Skeletal muscle tissue (tissue), 4 donors: Measurements from ENCODE around the gene TPGS1. TPM values are rescaled to one million over a fixed set of nuclear protein-coding genes. Genes with fewer than 3 reads are reported as not detected.

ENCODE experiments used
- H3K27ac ChIP-seq: one replicate; pipeline ENCODE4 v1.7.0; 2013; ENCODE audit warnings: mild to moderate bottlenecking, low read depth, low read length, inconsistent platforms
- H3K27me3 ChIP-seq, 3 donors: one replicate each; pipeline ENCODE4 v1.7.0; 2013; ENCODE audit warnings: low read length in 3 of 3; ENCODE audit not compliant: control insufficient read depth in 3 of 3, insufficient read depth in 3 of 3
- H3K36me3 ChIP-seq, 3 donors: one replicate each; pipeline ENCODE4 v1.7.0; 2013; ENCODE audit warnings: low read length in 3 of 3; ENCODE audit not compliant: control insufficient read depth in 3 of 3, insufficient read depth in 3 of 3
- H3K4me1 ChIP-seq, 3 donors: one replicate each; pipeline ENCODE4 v1.7.0; 2013; ENCODE audit warnings: low read length in 3 of 3, mild to moderate bottlenecking in 3 of 3; ENCODE audit not compliant: control insufficient read depth in 3 of 3, insufficient read depth in 3 of 3
- H3K4me3 ChIP-seq, 3 donors: one replicate each; pipeline ENCODE4 v1.7.0; 2013; ENCODE audit warnings: low read length in 3 of 3
- H3K9ac ChIP-seq, 3 donors: one replicate each; pipeline ENCODE4 v1.7.0; 2013; ENCODE audit warnings: low read length in 3 of 3, mild to moderate bottlenecking in 3 of 3, moderate library complexity in 2 of 3, low read depth in 1 of 3
- H3K9me3 ChIP-seq, 3 donors: one replicate each; pipeline ENCODE4 v1.7.0; 2013; ENCODE audit warnings: low read length in 3 of 3; ENCODE audit not compliant: control insufficient read depth in 3 of 3
- total RNA-seq: library from RNA; depleted of rRNA; stranded (reverse); fragments of >200 nt; gene quantifications from one replicate; pipeline ENCODE4 v1.2.3, GENCODE V29; 2014
- donor health status: Osteomylitis.

Gene TPGS1
- total RNA-seq, 1 donor from 2014 or later: 24.5 TPM

DNA sequence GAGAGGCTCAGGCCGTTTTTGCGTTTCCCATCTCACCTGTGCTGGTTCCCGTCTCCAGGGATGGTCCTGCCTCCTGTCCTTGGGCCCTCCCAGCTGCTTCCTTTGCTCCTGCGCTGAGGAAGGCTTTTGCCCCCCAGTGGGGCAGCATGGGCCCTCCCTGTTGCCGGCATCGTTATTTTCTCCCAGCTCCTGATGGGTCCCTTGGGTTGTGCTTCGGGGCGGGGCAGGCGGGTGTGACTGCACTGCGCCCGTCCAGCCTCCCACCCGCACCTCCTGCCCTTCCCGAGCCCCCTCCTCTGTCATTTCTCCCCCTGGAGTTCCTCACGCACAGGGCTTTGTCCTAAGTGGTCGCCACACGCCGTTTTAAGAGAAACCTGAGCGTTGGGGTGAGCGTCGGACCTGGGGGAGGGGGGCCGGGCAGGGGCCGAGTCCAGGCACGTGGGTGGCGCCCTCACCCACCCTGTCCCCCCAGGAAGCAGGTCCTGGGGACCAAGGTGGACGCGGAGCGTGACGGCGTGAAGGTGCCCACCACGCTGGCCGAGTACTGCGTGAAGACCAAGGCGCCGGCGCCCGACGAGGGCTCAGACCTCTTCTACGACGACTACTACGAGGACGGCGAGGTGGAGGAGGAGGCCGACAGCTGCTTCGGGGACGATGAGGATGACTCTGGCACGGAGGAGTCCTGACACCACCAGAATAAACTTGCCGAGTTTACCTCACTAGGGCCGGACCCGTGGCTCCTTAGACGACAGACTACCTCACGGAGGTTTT lies 33.8 kb downstream of the TPGS1 start:
- Histone ChIP-seq H3K9ac (no peak overlapping the region), H3K27ac (no peak overlapping the region), H3K4me3 (no peak overlapping the region), H3K27me3 (no peaks in the 10 kb centered on the region), H3K4me1 (peaks cover 0 to 18% (median 0%) of the 10 kb centered on the region in 3 donors), H3K9me3 (no peaks in the 10 kb centered on the region), H3K36me3 (peaks cover 30 to 43% (median 36%) of the 10 kb centered on the region in 3 donors)

DNA sequence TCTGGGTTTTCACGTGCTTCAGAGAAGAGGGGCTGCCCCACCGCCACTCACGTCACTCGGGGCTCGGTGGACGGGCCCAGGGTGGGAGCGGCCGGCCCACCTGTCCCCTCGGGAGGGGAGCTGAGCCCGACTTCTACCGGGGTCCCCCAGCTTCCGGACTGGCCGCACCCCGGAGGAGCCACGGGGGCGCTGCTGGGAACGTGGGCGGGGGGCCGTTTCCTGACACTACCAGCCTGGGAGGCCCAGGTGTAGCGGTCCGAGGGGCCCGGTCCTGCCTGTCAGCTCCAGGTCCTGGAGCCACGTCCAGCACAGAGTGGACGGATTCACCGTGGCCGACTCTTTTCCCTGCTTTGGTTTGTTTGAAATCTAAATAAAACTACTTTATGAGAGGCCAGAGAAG lies 34.4 kb downstream of the TPGS1 start:
- H3K27ac ChIP-seq: no peak overlapping the region
- peaks cover 0 to 18% (median 0%) of the 10 kb centered on the region in 3 donors for H3K4me1 ChIP-seq
- no peaks in the 10 kb centered on the region for H3K9me3 ChIP-seq
- no peaks in the 10 kb centered on the region for H3K27me3 ChIP-seq
- no peak overlapping the region for H3K9ac ChIP-seq
- peaks cover 24 to 36% (median 29%) of the 10 kb centered on the region in 3 donors for H3K36me3 ChIP-seq
- no peak overlapping the region for H3K4me3 ChIP-seq

DNA sequence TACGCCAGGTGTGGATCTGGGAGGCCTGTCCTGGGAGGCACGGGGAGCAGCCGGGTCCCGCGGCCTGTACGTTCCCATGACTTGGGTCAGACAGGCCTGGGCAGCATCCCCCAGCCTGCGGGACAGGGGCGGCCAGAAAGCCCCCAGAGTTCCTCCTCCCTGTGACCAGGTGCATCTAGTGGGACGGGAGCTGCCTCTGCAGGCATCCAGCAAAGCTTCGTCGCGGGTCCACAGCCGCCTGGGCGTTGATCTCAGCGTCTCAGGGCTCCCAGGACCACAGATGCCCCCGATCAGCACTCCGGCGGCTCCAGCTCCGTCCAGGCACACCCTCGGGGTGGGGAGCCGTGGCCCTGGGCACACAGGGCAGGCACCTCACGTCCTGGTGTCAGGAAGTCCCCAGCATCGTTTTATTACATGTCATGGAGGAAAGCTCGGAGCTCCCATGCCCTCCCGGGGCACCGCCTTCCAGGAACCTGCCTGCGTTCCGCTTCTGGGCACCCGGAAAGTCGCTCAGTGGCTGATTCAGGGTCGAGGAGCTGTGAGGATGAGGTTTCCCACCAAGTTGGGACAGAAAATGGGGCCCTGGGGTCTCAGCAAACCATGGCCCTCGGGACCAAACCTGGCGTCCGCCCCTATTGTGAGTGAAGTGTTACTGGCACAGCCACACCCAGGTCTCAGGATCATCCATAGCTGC lies 35.0 kb downstream of the TPGS1 start:
- Histone ChIP-seq H3K4me1 (peaks cover 0 to 18% (median 0%) of the 10 kb centered on the region in 3 donors), H3K27ac (no peak overlapping the region), H3K9me3 (no peaks in the 10 kb centered on the region), H3K4me3 (no peak overlapping the region), H3K9ac (no peak overlapping the region), H3K27me3 (no peaks in the 10 kb centered on the region), H3K36me3 (peaks cover 19 to 33% (median 25%) of the 10 kb centered on the region in 3 donors)

DNA sequence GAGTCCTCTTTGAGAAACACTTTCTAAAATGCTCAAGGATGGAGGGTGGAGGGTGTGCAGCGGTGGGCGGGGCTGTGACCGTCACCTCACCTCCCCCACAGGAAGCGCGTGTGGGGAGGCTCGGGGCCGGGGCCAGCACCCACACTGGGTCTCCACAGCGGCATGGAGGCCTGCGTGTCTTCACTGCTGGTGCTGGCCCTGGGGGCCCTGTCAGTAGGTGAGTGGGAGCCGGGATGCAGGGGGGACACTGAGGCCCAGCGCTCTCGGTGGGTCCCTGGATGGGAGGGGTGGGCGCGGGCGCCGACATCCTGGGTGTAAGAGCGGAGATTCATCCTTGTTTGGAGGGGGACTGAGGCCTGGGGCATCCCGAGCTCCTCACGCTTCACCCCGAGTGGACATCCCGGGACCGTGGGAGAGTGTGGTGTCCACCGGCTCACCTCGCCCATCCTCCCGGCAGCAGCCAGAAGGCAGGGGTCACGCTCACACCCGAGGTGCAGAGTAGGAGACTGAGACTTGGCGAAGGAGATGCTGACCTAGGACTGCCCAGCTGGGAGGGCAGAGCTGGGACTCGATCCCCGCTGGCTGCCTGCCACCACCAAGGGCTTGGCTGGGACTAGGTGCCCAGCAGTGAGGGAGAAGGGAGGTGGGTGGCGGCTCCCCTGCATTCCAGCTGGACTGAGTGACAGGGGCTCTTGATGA lies 36.8 kb downstream of the TPGS1 start, which contains the start of gene GZMM:
Gene GZMM (plus strand): TSS at position 144 of the 699 bp plus-strand sequence. CDS start 19 bp downstream, at position 163.
- Histone ChIP-seq H3K36me3 (peaks cover 12 to 17% (median 17%) of the 10 kb centered on the region in 3 donors), H3K9me3 (no peaks in the 10 kb centered on the region), H3K9ac (no peak within 1 kb of the TSS), H3K4me3 (no peak within 1 kb of the TSS), H3K27ac (no peak within 1 kb of the TSS), H3K27me3 (peaks cover 3 to 9% (median 5%) of the 10 kb centered on the region in 3 donors), H3K4me1 (peaks cover 0 to 5% (median 0%) of the 10 kb centered on the region in 3 donors)

DNA sequence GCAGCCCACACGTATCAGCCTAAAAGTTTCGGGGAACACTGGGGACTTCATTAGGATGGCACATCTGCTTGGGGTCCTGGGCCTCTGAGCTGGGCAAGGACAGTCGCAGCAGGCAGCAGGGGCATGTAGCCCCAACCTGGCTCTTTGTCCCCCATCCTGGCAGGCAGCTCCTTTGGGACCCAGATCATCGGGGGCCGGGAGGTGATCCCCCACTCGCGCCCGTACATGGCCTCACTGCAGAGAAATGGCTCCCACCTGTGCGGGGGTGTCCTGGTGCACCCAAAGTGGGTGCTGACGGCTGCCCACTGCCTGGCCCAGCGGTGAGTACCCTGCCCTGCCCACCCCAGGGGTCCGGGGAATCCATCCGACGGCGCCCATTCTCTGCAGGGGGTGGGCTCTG lies 39.8 kb downstream of the TPGS1 start:
- Histone ChIP-seq H3K9ac (no peak overlapping the region), H3K9me3 (no peaks in the 10 kb centered on the region), H3K36me3 (peaks cover 4 to 5% (median 5%) of the 10 kb centered on the region in 3 donors), H3K27ac (no peak overlapping the region), H3K27me3 (peaks cover 10 to 14% (median 10%) of the 10 kb centered on the region in 3 donors), H3K4me3 (no peak overlapping the region), H3K4me1 (peaks cover 0 to 4% (median 3%) of the 10 kb centered on the region in 3 donors)

DNA sequence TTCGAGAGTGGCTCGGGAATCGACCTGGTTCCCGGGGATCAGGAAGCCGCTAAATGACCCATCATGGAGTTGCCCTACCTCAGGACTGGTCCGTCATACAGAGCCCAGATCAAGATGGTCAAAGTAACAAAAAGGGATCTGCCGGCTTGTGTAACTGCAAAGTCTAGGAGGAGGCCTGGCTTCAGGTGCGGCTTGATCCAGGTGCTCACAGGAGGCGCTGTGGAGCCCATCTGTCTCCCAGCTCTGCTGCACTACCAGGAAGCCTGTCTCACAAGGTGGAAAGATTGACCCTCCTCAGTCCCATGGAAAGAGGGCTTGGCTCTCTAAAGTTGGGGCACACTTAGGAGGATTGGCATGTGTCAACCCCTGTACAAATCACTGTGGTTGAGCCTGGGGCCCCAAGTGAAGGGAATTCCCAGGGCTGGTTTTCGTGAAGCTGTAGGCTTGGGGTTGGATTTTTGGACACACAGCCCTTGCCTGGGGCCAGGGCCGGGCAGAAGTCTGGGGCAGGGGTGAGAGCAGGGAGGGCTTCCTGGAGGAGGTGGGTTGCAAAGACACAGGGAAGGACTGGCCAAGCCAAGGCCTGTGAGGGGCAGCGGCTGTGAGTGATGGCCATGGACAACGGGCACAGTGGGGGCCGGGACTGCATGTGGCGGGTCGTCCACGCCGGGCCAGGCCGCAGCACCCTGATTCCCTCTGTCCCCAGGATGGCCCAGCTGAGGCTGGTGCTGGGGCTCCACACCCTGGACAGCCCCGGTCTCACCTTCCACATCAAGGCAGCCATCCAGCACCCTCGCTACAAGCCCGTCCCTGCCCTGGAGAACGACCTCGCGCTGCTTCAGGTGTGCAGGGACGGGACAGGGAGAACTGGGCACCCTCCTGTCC lies 40.8 kb downstream of the TPGS1 start:
- Histone ChIP-seq H3K27ac (no peak overlapping the region), H3K4me1 (peaks cover 0 to 4% (median 3%) of the 10 kb centered on the region in 3 donors), H3K36me3 (no peaks in the 10 kb centered on the region), H3K27me3 (peaks cover 10 to 14% (median 12%) of the 10 kb centered on the region in 3 donors), H3K9ac (no peak overlapping the region), H3K9me3 (no peaks in the 10 kb centered on the region), H3K4me3 (no peak overlapping the region)

DNA sequence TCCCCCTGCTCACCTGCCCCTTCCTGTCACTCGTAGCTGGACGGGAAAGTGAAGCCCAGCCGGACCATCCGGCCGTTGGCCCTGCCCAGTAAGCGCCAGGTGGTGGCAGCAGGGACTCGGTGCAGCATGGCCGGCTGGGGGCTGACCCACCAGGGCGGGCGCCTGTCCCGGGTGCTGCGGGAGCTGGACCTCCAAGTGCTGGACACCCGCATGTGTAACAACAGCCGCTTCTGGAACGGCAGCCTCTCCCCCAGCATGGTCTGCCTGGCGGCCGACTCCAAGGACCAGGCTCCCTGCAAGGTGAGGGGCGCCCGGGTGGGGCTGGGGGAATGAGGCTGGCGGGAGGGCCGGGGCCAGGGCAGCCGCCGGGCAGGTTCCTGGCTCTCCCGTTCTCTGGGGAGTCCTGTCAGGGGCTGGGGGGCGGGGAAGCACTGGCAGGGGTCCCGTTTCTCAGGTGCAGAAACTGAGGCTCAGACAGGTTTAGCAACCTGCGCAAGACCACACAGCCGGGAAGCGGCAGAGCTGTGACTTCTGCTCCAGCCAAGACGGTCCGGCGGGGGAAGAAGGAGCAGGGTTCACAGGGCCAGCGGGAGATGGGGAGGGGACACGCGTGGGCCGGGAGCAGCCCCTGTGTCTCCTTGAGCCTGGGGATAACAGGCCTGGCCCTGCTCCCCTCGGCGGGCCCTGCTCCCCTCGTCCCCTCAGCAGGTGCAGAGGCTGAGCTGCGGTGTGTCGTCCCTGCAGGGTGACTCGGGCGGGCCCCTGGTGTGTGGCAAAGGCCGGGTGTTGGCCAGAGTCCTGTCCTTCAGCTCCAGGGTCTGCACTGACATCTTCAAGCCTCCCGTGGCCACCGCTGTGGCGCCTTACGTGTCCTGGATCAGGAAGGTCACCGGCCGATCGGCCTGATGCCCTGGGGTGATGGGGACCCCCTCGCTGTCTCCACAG lies 41.9 kb downstream of the TPGS1 start:
- Histone ChIP-seq H3K4me1 (peaks cover 0 to 4% (median 3%) of the 10 kb centered on the region in 3 donors), H3K36me3 (no peaks in the 10 kb centered on the region), H3K4me3 (no peak overlapping the region), H3K27me3 (peaks cover 10 to 14% (median 12%) of the 10 kb centered on the region in 3 donors), H3K27ac (no peak overlapping the region), H3K9me3 (no peaks in the 10 kb centered on the region), H3K9ac (no peak overlapping the region)

DNA sequence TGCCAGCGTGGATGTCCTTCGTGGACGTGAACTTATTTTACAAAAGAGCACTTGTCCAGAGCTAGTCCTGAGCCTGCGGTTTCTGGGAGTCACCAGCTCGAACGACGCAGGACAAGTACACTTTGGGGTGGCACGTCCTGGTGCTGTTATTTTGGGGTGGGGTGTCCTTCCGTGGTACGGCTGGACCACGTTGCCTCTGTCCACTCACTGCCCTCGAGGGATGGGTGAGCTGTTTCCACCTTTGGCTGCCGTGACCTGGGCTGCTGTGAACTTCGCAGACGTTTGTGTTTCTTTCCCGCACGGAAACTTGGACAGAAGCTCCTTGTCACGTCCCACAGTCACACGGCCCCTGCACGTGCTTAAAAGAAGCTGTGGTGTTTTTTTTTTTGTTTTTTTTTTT lies 47.5 kb downstream of the TPGS1 start:
- H3K27ac ChIP-seq: no peak overlapping the region
- H3K4me1 ChIP-seq: peaks cover 0 to 5% (median 4%) of the 10 kb centered on the region in 3 donors
- no peak overlapping the region for H3K4me3 ChIP-seq
- no peaks in the 10 kb centered on the region for H3K9me3 ChIP-seq
- no peaks in the 10 kb centered on the region for H3K36me3 ChIP-seq
- H3K27me3 ChIP-seq: peaks cover 7 to 13% (median 13%) of the 10 kb centered on the region in 3 donors
- H3K9ac ChIP-seq: no peak overlapping the region
